Brain microvascular endothelial cell (primary cell): ENCODE data around the gene NRP2.
A peak's percentile ranks its signal among the peaks of the same experiment; 100 is the strongest.

Experiments used
- DNase-seq: peaks from one replicate; pipeline ENCODE4 v3.0.0-alpha.2; 2020
- H3K27ac ChIP-seq: fragments of 250-450 bp; sonication (Bioruptor Pico); 2 replicates; pipeline ENCODE4 v1.5.1; 2020; ENCODE audit warnings: mild to moderate bottlenecking, moderate library complexity
- H3K27me3 ChIP-seq: fragments of 250-450 bp; sonication (Bioruptor Pico); replicated peaks from 2 replicates; pipeline ENCODE4 v1.5.1; 2020; ENCODE audit warnings: mild to moderate bottlenecking
- H3K36me3 ChIP-seq: fragments of 250-450 bp; sonication (Bioruptor Pico); replicated peaks from 2 replicates; pipeline ENCODE4 v1.5.1; 2020; ENCODE audit warnings: mild to moderate bottlenecking
- H3K4me3 ChIP-seq: 2 replicates; pipeline ENCODE4 v1.5.1; 2011; ENCODE audit warnings: low read depth, mild to moderate bottlenecking, control low read depth, low read length, moderate library complexity
- CTCF ChIP-seq: IDR thresholded peaks from 2 replicates; pipeline ENCODE4 v1.5.1; 2011; ENCODE audit warnings: low read depth, mild to moderate bottlenecking, moderate library complexity, low read length, control low read depth, inconsistent platforms; ENCODE audit errors: missing control alignments
- in situ Hi-C: cut with HindIII; loops from 2 replicates; pipeline ENCODE4 v1.10.0; 2017; ENCODE audit warnings: low sequenced_read_pairs, low pct_ligation_motif_present

The NRP2 gene

GRCh38 chr2:205752924-205753323 lies 70.6 kb downstream of the NRP2 start:
- Histone ChIP-seq H3K27ac (no peak overlapping the region), H3K36me3 (peaks cover 12% of the 10 kb centered on the region), H3K4me3 (no peak overlapping the region), H3K27me3 (no peaks in the 10 kb centered on the region)
- DNase-seq: no peak
- in situ Hi-C loops: no loop called here
- TF ChIP-seq CTCF: no peak

- TF ChIP-seq CTCF: no peak
- H3K4me3 ChIP-seq: no peak overlapping the region
- H3K27ac ChIP-seq: peak overlapping the region; percentile 2
- DNase-seq: no peak
- in situ Hi-C loops: no loop called here
- H3K27me3 ChIP-seq: no peaks in the 10 kb centered on the region
- peaks cover 12% of the 10 kb centered on the region for H3K36me3 ChIP-seq
These were observed 72.1 kb downstream of the NRP2 start for GRCh38 chr2:205754285-205754923.

- H3K27me3 ChIP-seq: no peaks in the 10 kb centered on the region
- no peak overlapping the region for H3K4me3 ChIP-seq
- peak; percentile 38 for DNase-seq
- peak overlapping the region; percentile 2 for H3K27ac ChIP-seq
- H3K36me3 ChIP-seq: peaks cover 9% of the 10 kb centered on the region
- in situ Hi-C loops: no loop called here
- no peak for TF ChIP-seq CTCF
These were observed 72.6 kb downstream of the NRP2 start for GRCh38 chr2:205754924-205755321.

GRCh38 chr2:205755923-205756322 lies 73.6 kb downstream of the NRP2 start:
- Histone ChIP-seq H3K36me3 (peaks cover 9% of the 10 kb centered on the region), H3K27ac (no peak overlapping the region), H3K4me3 (no peak overlapping the region), H3K27me3 (no peaks in the 10 kb centered on the region)
- no peak for TF ChIP-seq CTCF
- in situ Hi-C loops: no loop called here
- DNase-seq: no peak

GRCh38 chr2:205757271-205757670 lies 75.0 kb downstream of the NRP2 start:
- Histone ChIP-seq H3K36me3 (peaks cover 9% of the 10 kb centered on the region), H3K4me3 (no peak overlapping the region), H3K27ac (peak overlapping the region; percentile 44), H3K27me3 (no peaks in the 10 kb centered on the region)
- in situ Hi-C loops: no loop called here
- TF ChIP-seq CTCF: no peak
- DNase-seq: no peak

- H3K27me3 ChIP-seq: no peaks in the 10 kb centered on the region
- H3K36me3 ChIP-seq: peaks cover 4% of the 10 kb centered on the region
- H3K27ac ChIP-seq: peak overlapping the region; percentile 44
- no peak for TF ChIP-seq CTCF
- H3K4me3 ChIP-seq: no peak overlapping the region
- peak; percentile 90 for DNase-seq
- in situ Hi-C loops: no loop called here
These were observed 75.8 kb downstream of the NRP2 start for GRCh38 chr2:205758051-205758450.
